Forelimb muscle (tissue), 1 donor: ENCODE measurements around the gene GP1BA. TPM values are rescaled to one million over a fixed set of nuclear protein-coding genes. Genes with fewer than 3 reads are reported as not detected.

Experiments used
- DNase-seq: peaks from one replicate; pipeline ENCODE4 v3.0.0-alpha.2; 2013; ENCODE audit warnings: low read depth
- polyA plus RNA-seq: library from polyadenylated mRNA; unstranded; fragments of 120-200 nt; gene quantifications from one replicate; pipeline ENCODE4 v1.2.1, GENCODE V29; 2013; ENCODE audit not compliant: insufficient read length

The GP1BA gene
- polyA plus RNA-seq, 1 donor = 0.92 TPM

DNA sequence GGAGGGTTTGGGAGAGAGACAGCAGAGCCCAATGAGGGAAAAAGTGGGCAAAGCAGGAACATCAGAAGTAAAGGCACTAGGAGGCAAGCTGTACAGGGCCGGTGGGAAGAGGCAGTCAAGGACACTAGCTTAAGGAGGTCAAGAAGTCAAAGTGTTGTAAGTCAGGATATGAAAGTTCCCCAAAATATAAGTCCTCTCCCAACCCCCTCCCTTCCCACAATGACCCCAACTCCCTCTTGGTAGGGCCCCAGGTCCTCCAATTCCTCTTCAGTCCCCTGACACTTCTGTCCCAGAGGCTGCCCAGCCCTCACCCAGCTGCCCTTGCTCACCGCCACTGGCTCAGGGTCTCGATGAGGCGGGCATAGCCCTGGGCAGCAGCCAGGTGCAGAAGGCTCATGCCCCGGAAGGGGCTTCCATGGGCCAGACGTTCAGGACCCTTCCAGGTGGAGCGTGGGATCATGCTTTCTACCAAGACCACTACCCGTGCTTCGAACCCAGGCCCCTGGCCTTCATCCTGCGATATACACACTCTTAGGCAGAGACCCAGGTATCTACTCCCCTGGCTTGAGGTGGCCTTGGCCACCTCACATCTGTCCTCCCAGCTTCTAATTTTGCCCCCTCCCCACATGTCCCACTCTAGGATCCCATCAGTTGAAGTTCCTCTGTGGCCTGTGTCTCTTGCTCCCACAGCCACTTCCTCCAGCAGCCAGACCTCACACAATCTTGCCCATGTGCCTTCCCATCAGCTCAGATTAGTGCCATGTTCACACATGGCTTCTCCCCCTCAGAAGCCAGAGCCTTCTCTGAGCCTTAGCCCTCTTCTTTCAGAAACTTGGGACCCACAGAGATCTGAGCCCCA lies 41.4 kb downstream of the GP1BA start:
- DNase-seq = no peak

DNA sequence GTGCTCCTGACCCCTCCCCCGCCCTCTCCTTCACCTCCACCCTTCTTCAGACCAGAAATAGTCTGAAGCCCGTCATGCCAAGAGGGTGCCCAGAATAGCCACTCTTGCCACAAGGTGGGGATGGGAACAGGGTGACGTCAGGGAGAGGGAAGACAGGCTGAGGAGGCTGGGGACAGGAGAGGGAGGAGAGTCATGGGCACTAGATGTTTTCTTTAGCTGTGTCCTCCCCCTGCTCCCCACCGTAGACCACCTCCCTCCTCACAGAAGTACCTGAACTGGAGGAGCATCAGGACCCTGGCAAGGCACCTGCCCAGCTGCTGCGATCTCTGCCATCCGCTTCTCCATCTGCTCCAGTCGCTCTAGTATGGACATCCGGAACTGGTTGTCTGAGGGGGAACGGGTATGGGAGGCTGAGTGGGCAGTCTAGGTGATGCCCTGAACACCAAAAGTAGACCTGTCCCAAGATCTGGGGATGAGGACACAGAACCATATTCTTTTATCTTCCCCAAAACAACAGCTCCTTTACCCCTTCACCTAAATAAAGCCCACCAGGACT lies 42.1 kb downstream of the GP1BA start:
- no peak for DNase-seq

DNA sequence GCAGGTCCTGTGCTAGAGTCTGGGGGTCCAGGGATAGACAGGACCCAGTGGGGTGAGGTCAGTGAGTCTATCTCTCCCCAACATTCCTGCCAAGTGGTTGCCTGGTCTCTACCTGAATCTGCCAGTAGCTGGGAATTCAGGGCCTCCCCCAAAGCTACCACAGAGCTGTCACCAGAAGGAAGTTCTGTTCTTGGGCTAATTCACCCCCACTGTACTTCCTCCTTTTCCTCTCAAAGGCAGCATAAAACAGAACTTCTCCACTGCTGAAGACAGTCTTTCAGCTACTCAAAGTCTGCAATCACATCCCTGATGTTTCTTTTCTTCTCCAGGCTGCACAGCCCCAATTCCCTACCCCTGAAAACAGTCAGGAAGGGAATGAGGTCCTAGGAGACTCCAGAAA lies 46.6 kb downstream of the GP1BA start:
- DNase-seq = no peak

DNA sequence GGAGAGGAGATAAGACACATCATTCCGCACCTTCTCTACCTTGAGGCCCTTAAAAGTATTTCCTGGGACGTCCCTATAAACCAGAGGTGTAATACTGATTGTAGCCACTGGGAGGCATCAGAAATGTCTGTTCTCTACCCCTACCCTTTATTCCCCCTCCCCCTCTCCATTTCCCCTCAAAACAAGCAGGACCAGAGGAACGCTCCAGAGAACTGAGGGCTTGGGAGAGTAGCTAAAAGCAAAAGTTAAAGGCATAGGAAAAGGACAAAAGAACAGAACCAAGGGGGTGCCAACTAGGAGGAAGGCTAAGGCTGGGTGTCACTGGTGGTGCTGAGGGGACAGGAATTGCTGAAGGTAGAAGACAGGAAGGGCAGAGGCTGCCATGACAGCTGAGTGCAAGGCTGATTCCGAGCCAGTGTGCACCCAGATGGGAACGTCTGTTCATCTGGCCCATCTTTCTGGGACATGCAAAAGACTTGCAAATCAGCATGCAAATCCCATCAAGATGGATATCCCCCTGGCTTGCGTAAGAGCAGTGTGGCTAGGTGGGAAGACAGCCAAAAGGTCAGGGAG lies 48.7 kb downstream of the GP1BA start:
- no peak for DNase-seq

DNA sequence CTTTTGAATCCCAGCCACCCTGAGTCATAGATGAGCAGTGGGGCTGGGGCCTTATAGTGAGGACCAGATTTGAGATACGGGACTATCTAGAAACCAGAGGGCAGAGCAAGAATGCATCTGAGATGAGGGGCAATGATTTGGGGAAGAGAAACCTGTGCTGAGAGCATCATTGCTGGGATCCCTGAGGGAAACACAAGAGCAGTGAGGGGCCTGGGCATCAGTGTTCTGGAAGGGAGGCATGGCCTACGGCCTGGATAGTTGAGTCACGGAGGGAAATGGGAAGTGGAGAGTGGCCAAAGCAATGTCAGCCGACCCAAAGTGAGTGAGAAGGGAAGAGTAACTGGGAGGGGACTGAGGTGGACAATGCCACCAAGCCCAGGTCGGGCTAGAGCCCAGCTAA lies 50.2 kb downstream of the GP1BA start:
- no peak for DNase-seq

Other genes with a start within 250 kb of the GP1BA start
- 31.9 TPM for gene PELP1, start 228.1 kb upstream of the GP1BA start, polyA plus RNA-seq
- 22.3 TPM for gene ARRB2, start 221.6 kb upstream of the GP1BA start, polyA plus RNA-seq
- gene MED11, start 200.8 kb upstream of the GP1BA start, polyA plus RNA-seq = 18.0 TPM
- gene ZMYND15, start 192.4 kb upstream of the GP1BA start, polyA plus RNA-seq = 0.28 TPM
- gene CXCL16, start 192.3 kb upstream of the GP1BA start, polyA plus RNA-seq = 5.1 TPM
- not detected for gene TM4SF5, start 160.4 kb upstream of the GP1BA start, polyA plus RNA-seq
- gene VMO1, start 145.9 kb upstream of the GP1BA start, polyA plus RNA-seq = 9.7 TPM
- 0.95 TPM for gene GLTPD2, start 143.3 kb upstream of the GP1BA start, polyA plus RNA-seq
- gene PSMB6, start 136.1 kb upstream of the GP1BA start, polyA plus RNA-seq = 96.7 TPM
- 25.4 TPM for gene PLD2, start 125.1 kb upstream of the GP1BA start, polyA plus RNA-seq
- 25.4 TPM for gene MINK1, start 98.9 kb upstream of the GP1BA start, polyA plus RNA-seq
- gene C17orf107, start 32.7 kb upstream of the GP1BA start, polyA plus RNA-seq = 1.3 TPM
- 2.3 TPM for gene CHRNE, start 29.2 kb upstream of the GP1BA start, polyA plus RNA-seq
- 53.8 TPM for gene SLC25A11, start 7.8 kb downstream of the GP1BA start, polyA plus RNA-seq
- 72.7 TPM for gene RNF167, start 8.0 kb downstream of the GP1BA start, polyA plus RNA-seq
- gene PFN1, start 16.3 kb downstream of the GP1BA start, polyA plus RNA-seq = 349 TPM
- gene ENO3, start 18.8 kb downstream of the GP1BA start, polyA plus RNA-seq = 2,114 TPM
- 90.2 TPM for gene SPAG7, start 35.5 kb downstream of the GP1BA start, polyA plus RNA-seq
- 27.3 TPM for gene CAMTA2, start 55.4 kb downstream of the GP1BA start, polyA plus RNA-seq
- gene INCA1, start 65.2 kb downstream of the GP1BA start, polyA plus RNA-seq = 5.0 TPM
- gene KIF1C, start 65.7 kb downstream of the GP1BA start, polyA plus RNA-seq = 120 TPM
- 0.08 TPM for gene SLC52A1, start 103.1 kb downstream of the GP1BA start, polyA plus RNA-seq
- 11.8 TPM for gene ZFP3, start 146.2 kb downstream of the GP1BA start, polyA plus RNA-seq
- gene ZNF232, start 179.6 kb downstream of the GP1BA start, polyA plus RNA-seq = 24.4 TPM
- 30.0 TPM for gene USP6, start 183.8 kb downstream of the GP1BA start, polyA plus RNA-seq